NK-92 treated with Interleukin-12 subunit alpha and Interleukin-12 subunit beta, amount 100 ng/mL, for 24 hours (cell line): Measurements from ENCODE around the gene CTXND1.

Experiments used
- DNase-seq: peaks from one replicate; lab custom pipeline; 2025; lab: John Stamatoyannopoulos, UW

Gene CTXND1

GRCh38 chr15:80259942-80260510 lies 8.0 kb upstream of the CTXND1 start:
- DNase-seq = no peak

DNA sequence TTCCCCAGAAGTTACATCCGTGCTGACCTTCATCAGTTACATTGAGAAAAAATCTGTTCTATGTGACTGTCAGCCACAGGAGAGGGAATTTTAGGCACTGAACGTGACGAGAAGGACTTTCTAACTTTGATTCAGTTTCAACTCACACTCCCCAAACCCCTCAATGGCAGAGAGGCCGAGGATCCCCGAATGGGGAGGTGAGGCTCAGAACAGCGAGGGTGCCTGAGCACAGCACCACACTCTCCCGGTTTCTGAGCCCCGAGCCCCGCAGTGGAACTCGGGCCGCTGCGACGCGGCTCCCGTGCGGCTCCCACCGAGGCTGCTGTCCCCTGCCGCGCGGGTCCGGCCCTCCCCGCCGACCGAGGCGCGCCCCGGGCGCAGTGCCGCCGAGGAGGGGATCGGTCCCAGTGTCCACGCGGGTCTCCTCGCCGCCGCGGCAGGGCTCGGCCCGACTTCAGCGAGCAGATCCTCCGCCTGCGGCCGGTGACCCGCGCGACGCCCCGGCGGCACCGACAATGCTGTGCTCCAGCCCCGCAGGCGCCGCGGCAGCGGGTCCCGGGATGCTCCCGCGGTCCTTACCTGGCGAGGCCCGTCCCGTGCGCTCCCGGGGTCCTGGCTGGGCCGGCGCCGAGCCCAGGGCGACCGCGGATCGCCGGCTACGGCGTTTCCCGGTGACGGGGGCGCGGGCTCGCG lies 439 bp downstream of the CTXND1 start:
- DNase-seq = no peak

- no peak for DNase-seq
These were observed 1.2 kb downstream of the CTXND1 start for GRCh38 chr15:80250614-80251427.

DNA sequence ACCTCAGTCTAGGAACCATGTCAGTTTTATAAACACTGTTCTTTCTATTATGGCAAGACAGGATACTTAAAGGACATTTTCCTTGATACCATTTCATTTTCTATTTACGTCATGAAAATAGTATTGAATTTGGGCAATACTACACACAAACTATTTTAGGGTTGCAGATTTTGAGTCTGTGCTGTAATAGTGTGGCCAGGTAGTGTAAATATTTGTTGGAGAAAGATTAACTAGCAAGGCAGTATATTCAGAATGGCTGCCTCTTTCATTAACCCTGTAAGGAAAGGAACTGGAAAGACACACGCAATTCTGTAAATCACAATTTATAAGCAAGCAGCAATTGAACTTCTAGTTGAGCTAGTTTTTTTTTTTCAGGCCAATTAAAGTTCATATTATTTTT lies 2.0 kb downstream of the CTXND1 start:
- DNase-seq = no peak

DNA sequence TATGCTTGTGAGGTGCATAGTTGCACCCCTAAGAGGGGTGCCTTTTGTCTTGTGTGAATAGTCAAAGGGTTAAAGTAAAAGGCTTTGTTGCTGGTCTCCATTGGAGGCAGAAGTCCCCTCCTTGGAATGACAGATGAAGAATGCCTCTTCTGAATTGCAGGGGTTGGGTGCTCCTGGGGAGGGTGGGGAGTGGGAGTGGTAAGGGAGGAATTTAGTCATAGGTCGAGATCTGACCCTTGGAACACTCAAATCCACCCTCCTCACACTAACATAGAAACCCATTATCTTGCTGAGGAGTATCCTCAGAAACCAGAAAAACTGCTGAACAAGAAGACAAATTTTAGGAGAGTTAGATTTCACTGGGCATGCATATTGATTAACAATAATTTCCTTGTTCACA lies 4.7 kb downstream of the CTXND1 start:
- DNase-seq = no peak

DNA sequence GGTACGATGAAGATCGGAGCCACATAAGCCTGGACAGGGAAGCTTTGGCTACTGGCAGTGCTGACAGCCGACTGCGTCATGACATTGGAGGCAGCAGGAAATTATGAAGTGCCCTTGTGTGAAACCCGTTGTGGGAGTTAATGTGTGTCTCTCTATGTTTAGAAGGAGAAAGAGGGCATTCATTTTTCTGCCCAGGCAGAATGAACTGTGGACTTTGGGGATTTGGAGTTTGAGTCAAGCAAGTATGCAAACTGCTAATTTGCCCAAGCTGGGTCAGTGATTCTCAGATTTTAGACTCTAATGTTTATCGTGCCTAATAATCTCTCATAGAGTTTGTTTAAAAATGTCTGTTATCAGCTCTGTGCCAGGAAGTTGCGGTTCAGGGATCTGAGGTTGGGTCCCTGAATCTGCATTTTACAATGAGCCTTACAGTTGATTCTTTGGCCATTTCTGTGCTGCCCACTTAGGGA lies 5.6 kb downstream of the CTXND1 start:
- no peak for DNase-seq

DNA sequence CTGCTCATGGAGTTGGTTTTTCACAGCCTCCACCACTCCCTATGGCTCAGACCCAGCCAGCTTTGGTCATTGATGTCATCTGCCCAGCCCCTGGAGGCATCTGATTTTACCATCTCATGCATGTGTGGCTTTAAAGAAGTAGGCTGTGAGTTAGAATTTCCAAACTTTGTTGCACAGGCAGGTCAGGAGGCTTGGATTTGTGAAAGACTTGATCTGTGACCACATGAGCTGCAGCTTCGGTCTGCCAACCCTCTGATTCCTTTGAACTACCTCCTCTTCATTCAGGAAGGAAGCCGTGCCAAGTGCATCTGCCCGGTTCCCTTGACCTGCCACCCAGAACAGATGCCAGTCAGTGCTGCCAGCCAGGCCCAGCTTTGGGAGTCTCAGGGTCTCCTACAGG lies 9.2 kb downstream of the CTXND1 start:
- no peak for DNase-seq

DNA sequence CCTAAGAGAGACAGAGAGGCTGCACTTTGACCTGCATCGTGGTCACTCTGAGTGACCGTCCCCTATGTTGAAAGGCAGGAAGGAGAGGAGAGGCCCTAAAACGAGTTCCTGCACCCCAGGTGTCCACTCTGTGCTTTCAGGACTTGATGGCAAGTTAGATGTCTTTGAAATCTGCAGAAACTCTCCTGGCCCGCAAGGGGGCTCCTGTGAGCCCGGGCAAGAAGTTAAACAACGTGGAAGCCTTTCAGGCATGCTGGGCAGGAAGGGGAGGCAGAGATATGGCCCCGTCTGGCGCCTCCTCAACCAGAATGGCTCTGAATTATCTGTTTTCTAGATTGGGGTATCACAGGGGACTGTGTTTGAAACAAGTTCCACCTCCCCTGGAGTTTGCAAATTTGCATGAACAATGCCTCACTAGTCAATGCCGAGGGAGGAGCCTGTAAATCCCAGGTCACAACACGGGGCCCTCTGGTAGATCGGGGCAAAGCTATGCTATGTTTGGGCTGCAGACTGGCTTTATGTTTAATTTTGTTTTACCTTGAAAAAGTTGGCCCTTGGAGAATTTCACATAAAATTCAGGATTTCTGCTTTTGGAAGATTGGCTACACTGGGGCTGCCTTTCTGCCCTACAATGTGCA lies 9.8 kb downstream of the CTXND1 start:
- no peak for DNase-seq

DNA sequence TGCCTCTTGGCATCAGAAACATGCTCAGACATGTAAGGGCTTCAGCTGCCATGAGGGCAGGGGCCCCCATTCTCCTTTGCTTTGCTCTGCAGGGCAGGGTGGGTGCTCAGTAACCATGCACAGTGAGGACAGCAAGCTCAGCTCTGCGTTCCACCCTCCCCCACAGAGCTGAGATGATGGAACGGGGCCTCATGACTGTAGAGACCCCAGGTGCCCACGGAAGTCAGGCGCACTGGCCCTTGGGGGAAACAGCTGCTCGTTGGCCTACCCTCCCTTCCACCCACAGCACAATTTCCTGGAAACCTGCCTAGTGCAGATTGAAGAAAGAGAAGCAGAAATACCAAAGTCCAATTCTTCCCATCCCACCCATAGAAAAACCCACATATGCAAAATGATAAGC lies 10.5 kb downstream of the CTXND1 start:
- no peak for DNase-seq

GRCh38 chr15:80240276-80240675 lies 11.7 kb downstream of the CTXND1 start:
- no peak for DNase-seq

GRCh38 chr15:80234883-80235282 lies 17.1 kb downstream of the CTXND1 start:
- DNase-seq = no peak

DNA sequence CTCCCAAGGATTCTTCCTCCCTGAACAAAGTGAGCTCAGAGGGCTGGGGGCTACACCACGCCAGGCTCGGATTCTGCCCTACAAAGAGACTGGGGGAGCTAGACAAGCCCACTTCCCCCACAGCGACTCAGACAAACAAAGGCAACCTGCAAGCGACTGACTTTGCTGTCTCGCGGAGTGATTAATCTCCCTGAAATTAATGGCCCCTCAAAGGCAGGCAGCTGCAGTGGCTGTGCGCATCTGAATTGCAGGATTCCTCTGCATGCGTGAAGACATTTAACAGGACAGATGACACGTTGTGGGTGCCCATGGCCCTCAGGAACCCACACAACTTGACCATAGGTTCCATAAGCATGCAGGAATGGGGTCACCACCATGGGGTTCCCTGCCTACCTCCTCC lies 18.4 kb downstream of the CTXND1 start:
- no peak for DNase-seq

GRCh38 chr15:80231371-80231770 lies 20.6 kb downstream of the CTXND1 start:
- no peak for DNase-seq

DNA sequence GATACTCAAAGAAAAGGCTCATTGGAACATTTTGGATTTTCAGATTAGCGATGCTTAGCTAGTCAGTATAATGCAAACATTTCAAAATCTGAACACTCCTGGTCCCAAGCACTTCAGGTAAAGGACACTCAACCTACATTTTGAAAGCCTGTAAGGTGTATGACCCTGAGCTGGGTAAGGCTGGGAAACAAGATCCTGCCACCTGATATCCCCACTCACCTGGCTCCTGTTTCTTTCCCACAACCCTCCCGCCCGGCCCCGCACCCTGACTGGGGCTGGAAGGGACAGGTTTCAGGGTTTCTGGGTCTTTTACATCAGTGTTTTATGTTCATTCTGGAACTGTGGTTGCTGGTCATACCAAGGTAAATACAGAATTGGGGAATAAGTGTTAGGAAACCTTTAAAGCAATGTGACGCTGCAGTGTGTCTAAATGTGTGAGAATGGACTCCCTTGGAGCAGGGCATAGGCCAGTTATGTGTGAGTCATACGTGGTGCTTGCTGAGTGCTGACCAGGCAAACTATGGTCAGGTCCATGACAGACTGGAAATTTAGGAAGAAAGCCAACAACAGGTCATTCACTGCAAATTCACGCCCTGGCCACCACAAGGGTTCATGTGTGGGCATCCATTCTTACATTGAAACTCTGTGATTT lies 22.9 kb downstream of the CTXND1 start:
- no peak for DNase-seq

DNA sequence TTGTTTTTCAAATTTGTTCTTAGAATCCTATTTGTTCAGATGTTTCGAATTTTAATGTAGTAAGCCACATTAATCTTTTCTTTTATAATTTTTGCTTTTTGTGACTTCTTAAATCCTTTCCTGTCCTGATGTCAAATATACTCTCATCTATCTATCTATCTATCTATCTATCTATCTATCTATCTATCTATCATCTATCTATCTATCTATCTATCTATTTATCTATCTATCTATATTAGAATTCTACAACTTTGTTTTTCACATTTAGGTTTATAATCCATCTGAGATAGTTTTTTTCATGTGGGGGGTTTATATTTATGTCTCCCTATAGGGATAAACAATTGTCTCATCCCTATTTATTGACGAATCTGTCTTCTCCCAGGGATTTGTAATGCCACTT lies 32.1 kb downstream of the CTXND1 start:
- no peak for DNase-seq

GRCh38 chr15:80217327-80217900 lies 34.6 kb downstream of the CTXND1 start:
- no peak for DNase-seq

- no peak for DNase-seq
These were observed 35.1 kb downstream of the CTXND1 start for GRCh38 chr15:80216911-80217310.

DNA sequence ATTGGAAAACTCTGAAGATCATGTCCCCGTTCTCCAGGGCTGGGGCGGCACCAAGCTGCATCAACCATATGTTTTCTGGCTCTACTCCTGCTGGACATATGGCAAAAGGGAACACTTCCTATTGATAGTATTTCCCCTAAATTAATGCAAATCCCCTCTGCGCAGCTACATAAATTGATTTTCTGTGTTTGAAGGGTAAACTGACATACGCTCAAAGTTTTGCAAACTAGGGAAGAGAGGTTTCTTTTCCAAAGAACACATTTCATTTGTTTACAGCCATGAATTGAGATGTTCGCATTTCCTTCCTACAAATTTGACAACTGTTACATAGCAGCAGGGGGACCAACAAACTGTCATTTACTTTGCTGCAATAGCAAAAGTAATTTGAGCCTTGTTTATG lies 35.9 kb downstream of the CTXND1 start:
- DNase-seq = no peak

- DNase-seq = no peak
These were observed 37.1 kb downstream of the CTXND1 start for GRCh38 chr15:80214910-80215309.

GRCh38 chr15:80211976-80212375 lies 40.0 kb downstream of the CTXND1 start:
- no peak for DNase-seq

DNA sequence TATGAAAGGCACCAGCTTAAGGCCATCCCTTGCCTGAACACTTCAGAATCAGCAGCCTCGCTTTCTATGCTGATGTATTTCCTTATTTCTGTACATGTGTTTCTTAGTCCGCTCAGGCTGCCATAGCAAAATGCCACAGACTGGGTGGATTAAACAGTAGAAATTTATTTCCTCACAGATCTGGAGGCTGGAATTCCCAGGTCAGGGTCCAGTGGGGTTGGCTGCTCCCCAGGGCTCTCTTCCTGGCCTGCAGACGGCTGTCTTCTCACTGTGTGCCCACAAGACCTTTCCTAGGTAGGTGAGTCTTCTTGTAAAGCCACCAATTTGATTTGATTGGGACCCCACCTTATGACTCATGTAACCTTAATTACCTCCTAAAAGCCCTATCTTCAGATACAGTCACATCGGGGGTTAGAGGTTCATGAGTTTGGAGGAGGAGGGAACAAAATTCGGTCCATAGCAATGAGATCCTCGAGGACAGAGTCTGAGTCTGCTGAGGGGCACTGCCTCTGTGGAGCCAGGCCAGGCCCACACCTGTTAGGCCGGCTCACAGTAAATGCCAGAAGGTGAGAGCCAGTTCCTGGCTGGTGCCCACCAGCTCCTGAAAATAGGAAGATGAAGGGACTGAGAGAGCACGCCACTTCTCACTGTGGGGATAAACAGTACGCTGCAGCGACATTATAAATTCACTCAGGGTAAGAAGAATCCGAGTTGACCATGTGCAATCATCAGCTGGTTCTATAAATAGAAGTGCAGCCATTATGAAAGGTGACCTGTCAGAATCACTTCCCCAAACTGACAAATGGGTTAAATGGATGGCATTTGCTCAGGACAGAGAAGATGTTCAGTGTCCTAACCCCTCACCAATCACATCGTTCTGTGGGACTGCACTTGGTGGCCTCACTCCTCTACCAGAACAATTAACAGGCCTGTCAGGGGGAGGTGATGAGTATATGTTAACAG lies 41.1 kb downstream of the CTXND1 start:
- DNase-seq = no peak
